ENCODE results near the gene MAP4K2.
"Not testable (repeated sequence)": the region's sequence is repeated elsewhere in the genome, so short reads cannot be mapped to it uniquely, and the experiment has no call there.

MAP4K2 gene

DNA sequence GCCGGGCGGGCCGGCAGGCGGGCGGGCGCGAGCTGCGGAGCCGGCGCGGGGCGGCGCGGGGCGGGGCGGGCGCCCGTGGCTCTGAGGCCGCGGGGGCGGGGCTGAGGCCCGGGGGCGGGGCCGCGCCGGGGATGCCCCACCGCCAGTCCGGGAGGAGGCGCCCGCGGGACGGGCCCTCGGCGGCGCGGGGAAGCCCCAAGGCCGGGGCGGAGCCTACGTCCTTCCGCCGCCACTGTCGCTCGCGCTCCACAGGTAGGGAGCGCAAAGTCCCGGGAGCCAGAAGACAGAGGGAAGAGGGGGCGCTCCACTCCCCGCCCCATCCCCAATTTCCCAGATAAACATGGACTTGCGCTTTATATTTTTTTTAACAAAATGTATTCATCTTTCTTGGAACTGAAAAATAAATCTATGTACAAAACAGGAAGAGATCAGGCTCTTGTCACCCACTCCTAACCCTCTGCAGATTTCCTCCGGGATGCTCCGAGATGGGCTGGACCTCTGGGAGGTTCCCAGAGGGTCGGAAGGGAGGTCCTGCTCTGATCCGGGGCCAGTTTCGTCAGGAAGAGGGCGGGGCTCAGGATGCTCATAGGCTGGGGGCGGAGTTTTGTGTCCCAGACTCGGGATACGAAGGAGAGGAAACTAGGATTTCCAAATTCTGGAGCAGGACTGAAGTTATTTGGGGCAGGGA, at the start of gene MAP4K2:
Gene MAP4K2 (minus strand): TSS at position 57 of the 688 bp plus-strand sequence. CDS start 65 bp downstream, outside the sequence.
- in situ Hi-C loops (cut with HindIII; ENCODE audit: low sequenced_read_pairs), result no loop called here

DNA sequence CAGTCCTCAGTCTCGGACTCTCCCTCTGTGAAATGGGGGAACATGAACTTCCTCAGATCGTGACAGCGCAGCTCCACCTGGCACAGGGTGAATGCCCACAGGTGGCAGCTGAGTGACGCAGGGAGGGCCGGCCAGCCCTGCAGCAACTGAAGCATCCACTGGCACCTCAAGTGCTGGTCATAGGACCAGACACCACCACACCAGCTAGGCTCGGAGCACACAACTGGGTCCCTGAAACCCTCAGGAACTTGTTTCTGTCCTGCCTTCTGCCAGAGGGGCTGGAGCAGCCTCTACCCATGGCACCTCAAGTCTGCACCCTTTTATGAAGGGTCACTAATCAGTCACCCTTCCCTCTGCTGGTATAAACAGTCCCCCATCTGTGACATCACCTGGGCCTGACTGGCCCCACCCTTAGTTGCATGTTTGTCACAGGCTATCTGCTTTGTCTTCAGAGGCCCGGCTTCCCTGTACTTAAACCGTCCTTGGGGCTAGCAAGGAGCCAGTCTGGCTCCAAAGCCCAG, 48.9 kb upstream of the MAP4K2 start:
- in situ Hi-C loops (cut with HindIII; ENCODE audit: low sequenced_read_pairs), result loop anchor here (5.0 kb wide), 1 partner anchor 40 kb away; no protein-coding TSS in a partner anchor

DNA sequence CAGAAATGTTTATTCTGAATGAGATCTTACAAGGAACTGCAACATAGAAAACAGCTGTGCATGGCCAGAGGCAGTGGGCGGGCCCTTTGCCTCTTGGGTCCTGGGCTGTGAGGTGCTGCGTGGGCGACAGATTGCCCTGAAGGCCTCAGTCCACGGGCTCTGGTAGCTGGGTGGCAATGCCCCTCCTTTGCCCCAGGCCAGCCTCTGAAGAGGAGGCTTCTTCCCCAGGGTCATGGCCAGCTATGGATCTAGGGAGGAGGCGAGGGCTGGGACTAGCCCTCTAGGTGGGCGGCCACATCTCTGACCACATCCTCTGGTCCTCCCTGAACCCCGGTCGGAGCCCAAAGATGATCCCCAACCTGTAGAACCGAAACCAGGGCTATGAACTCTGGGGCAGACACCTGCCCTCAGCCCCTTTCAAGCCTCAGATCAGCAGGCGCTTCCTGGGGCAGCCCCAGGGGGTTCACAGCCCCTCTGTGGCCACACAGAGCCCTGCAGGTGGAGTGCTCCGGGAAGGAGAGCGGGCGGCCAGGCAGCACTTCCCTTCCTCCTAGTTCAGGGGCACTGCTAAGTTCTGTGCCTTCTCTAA, 48.1 kb upstream of the MAP4K2 start:
- in situ Hi-C loops (cut with HindIII; ENCODE audit: low sequenced_read_pairs), result loop anchor here (5.0 kb wide), 1 partner anchor 41 kb away; no protein-coding TSS in a partner anchor

DNA sequence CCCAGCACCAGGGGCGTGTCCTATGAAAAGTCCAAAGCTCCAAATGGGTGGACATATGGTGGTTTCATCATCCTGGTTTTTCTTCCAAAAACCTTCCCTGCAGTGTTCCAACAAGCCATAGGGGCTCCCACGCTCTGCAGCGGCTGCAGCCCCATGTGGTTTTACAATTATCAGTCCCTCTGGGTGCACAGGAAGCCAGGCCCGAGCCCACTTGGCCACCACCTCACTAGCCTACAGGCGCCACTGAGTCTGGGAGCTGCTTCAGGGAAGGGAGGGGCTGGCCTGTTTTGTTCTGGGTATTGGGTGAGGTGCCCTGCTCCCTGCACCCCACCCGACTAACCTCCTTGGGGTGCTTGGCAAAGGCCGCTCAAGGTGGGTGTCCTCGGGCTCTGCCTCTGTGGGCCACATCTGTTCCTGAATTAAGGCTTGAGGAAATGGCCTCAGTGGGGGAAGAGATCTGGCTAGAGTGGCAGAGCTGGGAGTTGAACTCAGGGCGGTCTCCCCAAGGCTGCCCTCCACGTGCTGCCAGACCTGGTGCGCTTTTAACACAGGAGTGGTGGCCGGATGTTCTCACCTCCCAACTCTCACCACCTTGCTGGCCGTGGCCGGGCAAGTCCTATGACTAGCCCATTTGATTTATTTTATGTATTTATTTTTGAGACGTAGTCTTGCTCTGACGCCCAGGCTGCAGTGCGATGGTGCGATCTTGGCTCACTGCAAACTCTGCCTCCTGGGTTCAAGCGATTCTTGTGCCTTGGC, 46.8 kb upstream of the MAP4K2 start:
- in situ Hi-C loops (cut with HindIII; ENCODE audit: low sequenced_read_pairs), result loop anchor here (5.0 kb wide), 1 partner anchor 43 kb away; no protein-coding TSS in a partner anchor

DNA sequence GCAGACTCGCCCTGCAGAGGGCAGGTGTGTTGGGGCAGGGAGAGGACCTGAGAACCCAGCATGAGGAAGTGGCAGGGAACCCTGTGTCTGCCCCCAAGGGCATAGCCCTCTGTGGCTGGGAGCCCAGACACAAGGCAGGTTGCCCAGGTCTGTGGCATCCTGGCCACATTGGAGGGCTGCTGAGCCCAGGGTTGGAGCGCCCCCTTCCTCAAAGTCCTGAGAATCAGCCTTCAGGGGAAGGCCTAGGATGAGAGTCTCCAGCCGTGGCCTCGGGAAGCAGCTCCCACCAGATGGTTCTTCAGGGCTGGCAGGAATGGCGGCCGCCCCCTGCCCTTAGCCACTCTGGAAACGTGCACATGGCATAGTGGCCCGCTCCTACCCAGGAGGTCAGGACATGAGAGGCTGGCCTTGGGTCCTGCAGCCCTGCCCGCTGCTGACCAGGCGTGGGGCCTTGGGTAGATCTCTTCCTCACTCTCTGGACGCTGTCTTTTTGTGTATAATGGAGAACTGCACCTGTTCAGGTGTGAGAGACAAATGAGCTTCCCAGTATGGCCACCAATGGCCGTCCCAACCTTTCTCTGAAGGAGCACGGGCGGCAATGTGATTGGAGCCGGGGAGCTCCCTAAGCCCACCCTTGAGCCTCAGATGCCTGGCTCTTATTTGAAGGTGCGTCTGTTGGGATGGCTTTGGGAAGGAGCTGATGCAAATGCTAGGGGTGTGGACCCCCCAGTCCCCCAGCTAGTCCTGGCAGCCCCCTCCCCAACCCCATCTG, 46.0 kb upstream of the MAP4K2 start:
- in situ Hi-C loops (cut with HindIII; ENCODE audit: low sequenced_read_pairs), result no loop called here

DNA sequence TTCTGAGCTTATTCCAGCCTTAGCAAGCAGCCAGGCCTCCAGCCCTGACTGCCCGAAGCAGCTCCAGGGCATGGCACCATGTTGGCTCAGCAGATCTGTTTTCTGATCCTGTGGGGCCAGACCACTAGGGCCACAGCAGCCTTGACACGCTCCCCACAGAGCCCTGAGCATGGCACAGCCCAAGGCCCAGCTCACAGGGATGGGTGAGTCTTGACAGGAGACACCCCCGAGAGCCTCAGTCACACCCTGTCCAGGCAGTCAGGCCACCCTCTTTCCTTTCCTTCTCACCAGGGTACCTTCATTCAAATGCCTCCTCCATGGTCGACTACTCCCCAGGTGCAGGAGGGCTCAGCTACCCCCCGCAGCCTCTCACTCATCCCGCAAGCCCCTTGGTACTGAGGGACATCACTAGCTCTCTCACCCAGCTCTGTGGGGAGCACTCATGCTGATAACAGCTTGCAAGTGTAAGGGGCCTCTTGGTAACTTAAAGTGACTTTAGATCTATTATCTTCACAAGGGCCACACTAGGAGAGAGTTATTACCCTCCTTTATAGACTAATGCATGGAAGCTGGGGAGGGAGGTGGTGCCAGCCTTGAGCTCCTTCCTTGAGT, 45.3 kb upstream of the MAP4K2 start:
- in situ Hi-C loops (cut with HindIII; ENCODE audit: low sequenced_read_pairs), result no loop called here

DNA sequence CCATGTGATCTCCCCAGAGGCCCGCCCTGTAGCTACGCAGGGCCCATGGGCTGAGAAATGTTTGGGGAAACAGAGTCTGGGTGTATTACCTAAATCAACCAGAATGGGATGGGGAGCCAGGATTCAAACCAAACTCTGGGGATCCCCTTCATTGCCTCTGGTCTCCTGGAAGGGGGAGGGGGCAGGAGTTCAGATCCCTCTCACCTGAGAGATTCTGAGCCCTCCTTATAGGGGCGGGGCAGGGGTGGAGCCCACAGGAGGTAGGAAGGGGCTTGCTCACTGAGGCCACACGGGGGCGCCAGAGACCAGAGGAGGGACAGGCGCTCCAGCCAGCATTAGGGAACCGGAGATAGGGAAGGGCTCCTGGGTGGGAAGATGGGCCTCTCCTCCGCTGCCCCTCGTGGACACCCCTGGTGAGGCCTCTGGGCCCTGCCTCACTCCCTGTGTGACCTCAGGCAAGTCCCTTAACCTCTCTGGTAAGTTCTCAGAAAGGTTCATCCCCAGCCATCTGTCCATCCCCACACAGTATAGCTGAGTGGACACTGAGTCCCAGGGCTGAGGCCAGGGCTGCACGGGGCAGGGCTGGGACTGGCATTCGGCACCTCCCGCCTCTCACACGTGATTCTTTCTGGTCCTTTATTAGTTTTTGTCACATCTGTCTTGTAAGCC, 44.1 kb upstream of the MAP4K2 start:
- in situ Hi-C loops (cut with HindIII; ENCODE audit: low sequenced_read_pairs), result no loop called here

DNA sequence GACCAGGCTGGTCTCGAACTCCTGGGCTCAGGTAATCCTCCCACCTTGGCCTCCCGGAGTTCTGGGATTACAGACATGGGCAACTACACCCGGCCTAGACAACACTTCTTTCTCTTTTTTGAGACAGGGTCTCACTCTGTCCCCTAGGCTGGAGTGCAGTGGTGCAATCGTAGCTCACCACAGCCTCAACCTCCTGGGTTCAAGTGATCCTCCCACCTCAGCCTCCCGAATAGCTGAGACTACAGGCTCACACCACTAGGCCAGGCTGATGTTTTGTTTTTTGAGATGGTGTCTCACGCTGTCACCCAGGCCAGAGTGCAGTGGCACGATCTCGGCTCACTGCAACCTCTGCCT, 42.7 kb upstream of the MAP4K2 start:
- in situ Hi-C loops (cut with HindIII; ENCODE audit: low sequenced_read_pairs), result not testable (repeated sequence)

DNA sequence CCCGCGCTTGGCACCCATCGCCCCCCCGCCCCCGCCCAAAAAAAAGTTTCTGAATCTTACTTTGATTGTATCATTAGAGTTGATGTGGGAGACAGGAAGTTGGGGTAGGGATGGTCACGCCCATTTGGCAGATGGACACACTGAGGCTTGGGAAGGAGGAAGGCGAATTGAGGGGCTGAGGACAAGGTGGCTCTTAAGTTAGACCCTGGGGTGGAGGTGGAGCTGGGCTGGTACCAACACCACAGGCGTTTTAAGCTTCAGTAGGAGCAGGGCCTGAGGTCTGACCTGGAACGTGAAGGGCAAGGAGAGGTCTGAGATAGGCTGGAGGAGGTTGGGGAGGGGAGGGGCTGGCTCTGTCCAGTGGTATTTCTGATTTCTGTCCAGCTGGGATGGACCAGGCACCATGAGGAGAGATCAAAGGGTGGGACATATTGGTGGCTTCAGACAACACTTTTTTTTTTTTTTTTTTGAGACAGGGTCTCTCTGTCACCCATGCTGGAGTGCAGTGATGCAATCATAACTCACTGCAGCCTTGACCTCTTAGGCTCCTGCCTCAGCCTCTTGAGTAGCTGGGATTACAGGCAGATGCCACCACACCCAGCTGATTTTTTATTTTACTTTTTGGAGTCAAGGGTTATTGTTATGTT, 42.2 kb upstream of the MAP4K2 start:
- in situ Hi-C loops (cut with HindIII; ENCODE audit: low sequenced_read_pairs), result no loop called here

DNA sequence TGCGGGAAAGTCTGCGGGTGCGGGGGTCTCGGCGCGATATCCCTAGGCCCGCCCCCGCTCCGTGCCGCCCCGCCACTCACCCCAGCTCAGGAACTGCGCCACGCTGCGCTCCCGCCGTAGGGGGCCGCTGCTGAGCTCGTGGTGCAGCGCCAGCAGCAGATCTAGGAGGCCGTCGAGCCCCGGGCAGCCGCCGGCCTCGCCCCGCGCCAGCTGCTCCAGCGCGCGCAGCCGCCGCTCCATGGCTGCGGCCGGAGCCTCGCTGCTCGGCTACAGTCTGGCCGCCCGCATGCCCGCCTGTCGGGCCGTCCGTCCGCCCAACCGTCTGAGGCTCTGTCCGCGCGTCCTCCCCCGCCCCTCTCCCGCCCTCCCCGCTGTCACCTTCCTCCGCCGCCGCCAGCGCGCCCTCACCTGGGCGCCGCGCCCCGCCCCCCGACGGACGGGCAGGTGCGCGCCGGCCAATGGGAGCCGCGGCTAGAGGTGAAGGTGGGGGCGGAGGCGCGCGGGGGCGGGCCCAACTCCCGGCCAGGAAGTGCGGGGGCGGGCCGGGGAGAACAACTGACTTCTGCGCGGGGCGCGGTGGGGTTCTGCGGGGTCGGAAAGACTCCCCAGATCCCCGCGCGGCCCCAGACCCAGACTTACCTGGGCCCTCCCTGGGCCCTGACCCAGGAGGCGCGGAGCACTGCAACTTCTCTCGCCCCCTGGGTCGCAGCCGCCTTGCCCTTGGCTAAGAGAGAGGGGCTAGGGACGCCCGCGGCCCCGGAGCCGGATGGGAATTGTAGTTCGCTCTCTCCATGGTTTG, 41.5 kb upstream of the MAP4K2 start, which contains the start of gene CDC42BPG:
Gene CDC42BPG (minus strand): TSS at position 324 of the 799 bp plus-strand sequence. CDS start 84 bp downstream, at position 240.
- in situ Hi-C loops (cut with HindIII; ENCODE audit: low sequenced_read_pairs), result no loop called here

DNA sequence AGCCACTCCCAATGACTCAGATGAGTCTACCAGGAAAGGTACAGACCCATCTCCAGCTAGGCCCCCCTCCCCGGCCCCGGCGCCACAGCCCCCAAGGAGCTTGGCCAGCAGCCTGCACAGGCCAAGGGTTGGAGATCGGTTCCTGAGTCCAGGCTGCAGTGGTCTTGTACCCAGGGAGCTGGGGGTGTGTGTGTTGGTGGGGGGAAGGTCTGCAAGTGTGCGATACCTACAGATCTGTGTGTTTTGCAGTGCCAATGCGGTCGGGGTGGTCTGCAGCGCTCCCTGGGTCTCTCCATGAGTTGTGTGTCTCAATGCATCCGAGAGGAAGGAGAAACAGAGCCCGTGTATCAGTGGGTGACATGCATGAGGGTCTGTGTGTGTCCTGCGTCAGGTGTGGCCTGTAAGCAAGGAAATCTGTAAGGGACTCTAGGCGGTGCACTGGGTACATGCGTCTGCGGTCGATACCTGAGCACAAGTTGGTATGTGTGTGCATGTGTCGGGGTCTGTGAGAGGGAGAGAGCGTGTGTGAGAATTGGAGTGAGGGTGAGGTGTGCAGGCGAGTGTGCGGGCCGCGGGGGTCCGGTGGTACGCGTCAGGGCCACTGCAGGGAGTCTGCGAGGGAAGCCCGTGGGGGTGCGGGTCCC, 40.8 kb upstream of the MAP4K2 start:
- in situ Hi-C loops (cut with HindIII; ENCODE audit: low sequenced_read_pairs), result no loop called here

DNA sequence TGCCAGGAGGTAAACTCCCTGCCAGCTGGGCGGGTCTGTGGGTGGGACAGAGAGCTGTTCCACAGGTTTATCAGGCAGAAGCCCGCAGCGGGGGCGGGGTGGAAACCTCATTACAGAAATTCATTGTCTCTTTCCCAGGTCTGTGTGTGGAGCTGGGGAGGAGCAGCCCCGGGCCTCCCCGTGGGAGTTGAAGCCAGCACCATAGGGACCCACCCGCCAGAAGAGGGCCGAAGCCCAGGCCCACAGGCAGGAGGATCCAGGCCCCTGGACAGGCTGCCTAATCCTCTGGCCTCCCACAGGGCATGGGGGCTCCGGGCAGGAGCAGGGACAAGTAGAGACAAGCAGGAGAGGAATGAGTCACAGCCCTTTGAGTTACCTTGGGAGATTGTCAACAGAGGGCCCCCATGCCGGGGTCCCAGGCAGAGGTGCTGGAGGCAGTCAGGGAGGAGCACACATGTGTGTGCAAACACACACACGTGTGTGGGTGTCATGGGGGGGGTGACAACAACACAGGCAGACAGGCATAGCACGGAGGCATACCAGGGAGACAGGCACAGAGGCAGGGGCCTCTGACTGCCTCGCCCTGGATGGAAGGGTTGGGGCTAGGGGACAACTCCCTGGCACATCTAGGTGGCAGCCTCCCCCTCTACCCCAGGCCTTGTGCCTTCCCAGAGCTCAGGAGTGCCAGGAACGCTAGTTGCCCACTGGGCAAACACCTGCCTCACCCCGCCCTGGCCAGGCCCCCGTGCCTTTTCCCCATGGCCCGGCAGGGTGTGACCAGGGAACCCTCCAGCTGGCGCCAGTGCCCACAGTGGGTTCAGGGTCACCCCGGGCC, 40.1 kb upstream of the MAP4K2 start:
- in situ Hi-C loops (cut with HindIII; ENCODE audit: low sequenced_read_pairs), result no loop called here

DNA sequence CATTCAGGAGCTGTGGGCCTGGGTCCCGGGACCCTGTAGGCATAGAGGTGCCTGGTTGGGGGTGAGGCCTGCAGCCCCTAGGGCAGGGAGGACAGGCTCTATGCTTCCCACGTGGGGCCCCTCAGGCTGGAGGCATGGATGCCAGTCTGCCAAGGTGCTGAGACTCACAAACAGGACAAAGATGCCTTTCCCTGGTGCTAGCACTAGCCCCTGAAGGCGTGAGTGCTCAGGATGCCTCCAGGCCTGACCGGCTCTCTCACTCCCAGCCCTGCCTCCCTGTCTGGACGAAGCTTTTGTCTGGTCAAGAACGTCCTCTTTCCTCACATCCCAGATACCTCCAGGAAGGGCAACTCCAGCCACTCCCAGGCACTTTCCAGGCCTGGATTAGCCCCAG, 39.3 kb upstream of the MAP4K2 start:
- in situ Hi-C loops (cut with HindIII; ENCODE audit: low sequenced_read_pairs), result no loop called here

DNA sequence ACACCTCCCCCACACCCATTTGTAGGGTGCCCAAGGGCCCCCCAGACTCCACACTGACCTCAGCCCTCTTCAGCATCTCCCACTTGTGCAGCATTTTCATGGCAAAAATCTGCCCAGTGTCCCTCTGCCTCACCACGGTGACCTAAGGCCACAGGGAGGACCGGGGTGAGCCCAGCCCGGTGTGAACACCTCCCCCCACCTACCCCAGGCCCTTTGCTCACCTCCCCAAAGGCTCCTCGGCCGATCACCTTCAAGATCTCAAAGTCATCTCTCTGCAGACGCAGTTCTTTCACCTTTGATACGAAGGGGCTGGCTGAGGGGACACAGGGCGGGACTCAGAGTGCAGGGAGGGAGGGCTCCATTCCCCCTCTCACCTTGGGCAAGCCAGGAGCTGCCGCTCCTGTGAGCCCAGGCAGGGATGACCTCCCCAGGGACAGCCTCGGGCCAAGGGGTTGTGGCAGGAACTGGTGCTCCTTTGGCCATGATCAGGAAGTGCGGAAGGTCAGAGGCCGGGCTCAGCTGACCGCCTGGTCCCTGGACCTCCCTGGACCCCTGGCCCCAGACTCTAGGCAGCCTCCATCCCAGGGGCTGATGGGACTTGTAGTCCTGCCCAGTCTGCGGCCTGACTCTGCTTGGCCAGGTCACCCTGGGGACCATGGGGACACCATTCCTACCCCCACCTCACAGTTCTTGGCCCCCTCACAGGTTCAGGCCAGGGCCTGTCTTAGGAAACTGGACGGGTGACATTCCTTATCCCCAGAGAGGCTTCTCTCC, 38.8 kb upstream of the MAP4K2 start:
- in situ Hi-C loops (cut with HindIII; ENCODE audit: low sequenced_read_pairs), result no loop called here

DNA sequence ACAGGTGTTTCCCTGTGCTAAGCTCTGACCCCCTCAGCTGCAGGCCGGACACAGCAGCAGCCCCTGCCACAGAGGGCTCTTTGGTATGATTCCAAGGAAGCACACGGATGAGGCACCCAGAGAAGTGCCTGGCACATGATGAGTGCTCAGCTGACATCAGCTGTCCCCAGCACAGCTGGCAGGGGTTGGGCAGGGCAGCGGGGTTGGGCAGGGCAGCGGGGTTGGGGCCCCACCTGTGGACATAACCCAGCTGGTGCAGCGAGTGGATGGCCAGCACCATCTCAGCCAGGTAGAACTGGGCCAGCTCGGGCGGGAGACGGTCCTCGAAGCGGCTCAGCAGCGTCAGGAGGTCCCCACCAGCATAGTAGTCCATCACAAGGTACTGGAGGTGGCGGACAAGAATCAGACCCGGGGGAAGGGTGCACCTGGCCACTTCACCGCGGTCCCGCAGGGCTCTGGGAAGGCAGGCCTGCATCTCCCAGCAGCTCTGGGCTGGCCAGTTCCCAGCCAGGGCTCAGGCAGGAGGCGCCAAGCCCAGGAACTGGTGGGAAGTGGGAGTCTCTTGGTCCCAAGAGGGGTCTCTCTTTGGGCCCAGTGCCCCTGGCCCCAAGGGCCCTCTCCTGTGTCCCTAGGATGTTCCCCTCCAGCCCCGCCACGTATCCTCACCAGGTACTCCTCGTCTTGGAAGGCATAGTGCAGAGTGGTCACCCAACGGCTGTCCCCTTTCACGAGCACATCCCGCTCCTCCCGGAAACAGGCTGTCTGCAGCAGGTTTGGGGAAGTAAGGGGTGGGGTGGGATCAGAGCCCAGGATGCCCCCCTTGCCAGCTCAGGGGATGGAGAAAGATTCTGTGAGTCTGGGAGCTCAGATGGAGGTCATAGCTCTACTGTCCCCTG, 37.1 kb upstream of the MAP4K2 start:
- in situ Hi-C loops (cut with HindIII; ENCODE audit: low sequenced_read_pairs), result no loop called here
